Suppressor macrophage (primary cell): Measurements from ENCODE around the gene GPR18.
A peak's percentile ranks its signal among the peaks of the same experiment; 100 is the strongest.
"Not testable (repeated sequence)": the region's sequence is repeated elsewhere in the genome, so short reads cannot be mapped to it uniquely, and the experiment has no call there.

Experiments
- DNase-seq, 4 experiments: peaks; one replicate each; pipeline ENCODE4 v3.0.0-alpha.2; 2020 to 2022

Gene GPR18

GRCh38 chr13:99267927-99268326 lies 9.7 kb upstream of the GPR18 start:
- no peak for DNase-seq

DNA sequence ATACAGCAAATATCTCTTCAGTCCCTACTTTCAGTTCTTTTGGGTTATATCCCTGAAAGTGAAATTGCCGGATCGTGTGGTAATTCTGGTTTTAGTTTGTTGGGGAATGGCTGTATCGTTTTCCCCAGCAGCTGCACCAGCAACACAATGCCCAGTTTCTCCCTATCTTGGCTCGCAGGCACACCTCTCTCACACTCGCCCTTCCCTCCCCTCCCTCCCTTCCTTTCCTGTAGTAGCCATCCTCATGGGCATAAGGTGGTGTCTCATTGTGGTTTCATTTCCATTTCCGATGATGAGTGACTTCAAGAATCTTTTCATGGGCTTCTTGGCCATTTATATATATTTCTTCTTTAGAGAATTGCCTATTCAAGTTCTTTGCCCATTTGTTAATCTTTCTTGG lies 8.6 kb upstream of the GPR18 start:
- DNase-seq = no peak

- peak; percentile 36 to 76 (median 56) for DNase-seq
These were observed 7.7 kb upstream of the GPR18 start for GRCh38 chr13:99265821-99266426.

DNA sequence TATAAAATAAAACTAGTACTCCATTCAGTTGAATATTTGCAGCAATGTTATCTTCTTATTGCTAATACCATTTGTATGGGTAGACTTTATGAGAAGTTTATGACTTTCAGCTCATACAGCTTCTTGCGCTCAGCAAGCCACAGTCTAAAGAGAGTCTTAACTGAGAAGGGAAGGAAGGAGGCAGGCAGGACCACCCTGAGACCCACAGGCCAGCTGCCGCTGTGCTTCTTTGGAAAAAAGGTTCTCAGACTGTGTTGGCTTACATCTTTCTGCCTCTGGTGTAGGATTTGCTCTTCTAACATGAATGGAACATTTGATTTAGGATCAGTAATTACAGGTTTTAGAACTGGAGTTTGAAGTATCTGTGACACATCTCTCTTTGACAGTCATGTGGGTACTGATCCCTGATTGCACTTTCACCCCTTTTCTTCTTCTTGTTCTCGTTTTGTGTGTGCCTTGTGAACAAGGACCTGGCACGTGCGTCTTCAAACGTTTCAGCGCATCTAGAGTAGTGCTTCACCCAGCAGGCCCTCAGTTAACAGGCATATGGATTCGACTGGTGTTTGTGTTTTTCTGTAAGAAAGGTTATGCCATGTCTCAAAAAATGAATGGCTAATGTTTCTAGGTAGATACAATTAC lies 7.1 kb upstream of the GPR18 start:
- DNase-seq = no peak

DNA sequence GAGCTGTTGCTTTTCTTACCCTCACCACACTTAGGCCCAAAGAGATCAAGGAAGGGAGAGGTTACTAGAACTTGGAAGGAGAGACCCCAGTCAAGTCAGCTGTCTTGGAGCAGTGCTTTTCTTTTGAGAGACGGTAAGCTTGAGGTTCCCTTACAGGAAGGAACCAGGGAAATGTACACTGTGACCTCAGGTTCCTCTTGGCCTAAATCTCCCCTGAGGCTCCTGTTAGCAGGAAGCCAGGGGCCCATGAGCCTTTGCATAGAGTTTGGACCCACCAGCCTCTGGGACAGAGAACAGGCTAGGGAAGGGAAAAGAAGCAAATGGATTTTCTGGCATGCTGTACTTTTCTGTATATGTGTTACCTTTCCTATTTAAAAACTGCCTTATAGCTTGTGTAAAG lies 5.9 kb upstream of the GPR18 start:
- DNase-seq = no peak

DNA sequence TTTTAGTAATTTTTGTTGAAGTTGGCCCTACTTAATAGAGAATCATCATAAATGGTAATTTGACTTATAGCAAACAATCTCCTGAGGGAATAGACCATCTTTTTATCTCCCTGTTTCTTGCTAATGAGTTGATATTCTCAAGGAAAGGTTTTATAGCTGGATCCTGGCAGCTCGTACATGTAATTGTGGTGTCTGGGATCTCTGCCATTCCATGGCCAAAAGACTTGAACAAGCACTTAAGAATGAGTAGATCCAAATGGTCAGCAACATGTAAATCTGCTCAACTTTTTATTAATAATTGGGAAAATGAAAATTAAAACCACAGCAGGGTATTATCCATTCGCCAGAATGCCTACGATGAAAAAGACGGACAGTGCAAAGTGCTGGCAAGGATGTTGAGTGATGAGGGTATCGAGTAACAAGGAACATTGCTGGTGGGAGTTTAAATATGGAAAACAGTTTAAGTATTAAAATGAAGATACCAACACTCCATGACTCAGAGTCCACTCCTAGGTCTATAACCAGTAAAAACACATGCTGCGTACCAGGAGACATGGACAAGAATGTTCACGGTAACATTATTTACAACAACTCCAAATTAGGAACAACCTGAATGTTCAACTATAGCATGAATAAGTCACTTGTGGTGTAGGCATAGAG lies 5.1 kb upstream of the GPR18 start:
- DNase-seq = no peak

DNA sequence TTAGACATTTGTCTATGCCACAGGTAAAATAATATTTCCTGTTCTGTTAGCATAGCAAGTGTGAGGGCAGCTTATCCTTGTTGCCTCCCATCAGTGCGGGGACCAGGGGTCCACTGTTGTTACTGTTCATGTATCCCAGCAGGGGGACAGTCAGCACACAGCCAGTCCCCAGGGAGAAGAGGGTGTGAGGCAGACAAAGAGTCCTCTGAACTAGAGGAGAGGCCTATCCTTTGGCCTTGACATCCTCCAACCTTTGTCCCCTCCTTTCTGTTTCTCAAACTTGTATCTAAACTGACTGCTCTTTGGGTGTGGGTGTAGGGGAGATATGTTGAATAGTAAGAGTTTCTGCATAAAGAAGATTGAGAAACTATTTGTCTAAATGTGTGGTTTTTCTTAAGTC lies 2.9 kb upstream of the GPR18 start:
- DNase-seq = no peak

GRCh38 chr13:99260216-99260615 lies 2.0 kb upstream of the GPR18 start:
- no peak for DNase-seq

DNA sequence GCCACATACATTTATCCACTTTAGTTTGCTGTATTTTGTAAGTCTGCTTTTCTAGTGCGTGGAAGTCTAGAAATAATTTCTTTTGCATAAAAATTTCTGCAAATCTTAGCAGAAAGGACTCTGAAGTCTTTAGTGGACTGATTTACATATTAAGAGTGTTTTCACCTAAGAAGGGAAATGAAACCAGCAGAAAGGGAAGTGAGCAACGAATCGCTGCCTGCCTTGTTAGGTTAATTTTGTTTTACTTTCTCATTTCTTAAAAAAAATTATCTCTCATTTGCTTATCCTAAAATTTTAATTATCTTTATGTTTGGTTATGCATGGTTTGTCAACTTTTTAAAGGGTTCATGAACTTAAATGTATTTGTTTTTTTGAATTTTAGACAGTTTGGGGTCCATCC lies 767 bp upstream of the GPR18 start:
- peak; percentile 44 to 74 (median 61) for DNase-seq

DNA sequence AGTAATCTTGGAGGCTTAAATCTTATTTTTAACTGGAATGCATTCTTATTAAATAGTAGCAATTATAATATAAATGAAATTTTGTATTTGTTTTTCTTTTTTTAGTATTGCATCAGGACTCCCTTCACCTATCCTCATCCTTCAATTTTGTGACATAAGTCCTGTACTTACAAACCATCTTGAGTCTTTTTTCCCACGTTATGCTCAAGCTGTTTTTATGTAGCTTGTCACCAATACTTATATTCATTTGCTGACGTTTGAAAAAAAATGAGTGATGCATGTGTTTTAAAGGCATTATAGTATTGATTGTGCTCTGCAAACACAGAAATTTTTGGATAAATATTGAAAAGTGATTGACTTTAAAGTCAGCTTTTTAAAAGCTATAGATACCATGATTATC lies 888 bp downstream of the GPR18 start:
- DNase-seq = no peak

DNA sequence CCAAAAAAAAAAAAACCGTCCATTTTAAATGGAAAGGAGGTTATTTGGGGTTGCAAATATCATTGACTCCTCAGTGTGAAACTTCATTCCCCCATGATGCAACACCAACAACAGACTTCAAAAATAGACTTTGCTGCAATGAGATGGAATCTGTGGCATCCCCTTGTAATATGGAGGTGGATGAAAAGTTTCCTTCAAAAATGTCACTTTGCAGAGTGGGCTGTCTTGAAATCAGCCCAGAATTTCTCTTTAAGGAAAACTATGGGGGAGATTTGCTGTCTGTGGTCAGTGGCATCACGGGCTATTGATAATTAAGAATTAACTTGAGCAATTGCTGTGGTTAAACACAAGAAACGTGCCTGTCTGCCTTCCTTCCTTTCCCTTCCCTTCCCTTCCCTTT lies 1.5 kb downstream of the GPR18 start:
- DNase-seq = peak in 2 of 4 experiments; percentile 31 to 49

DNA sequence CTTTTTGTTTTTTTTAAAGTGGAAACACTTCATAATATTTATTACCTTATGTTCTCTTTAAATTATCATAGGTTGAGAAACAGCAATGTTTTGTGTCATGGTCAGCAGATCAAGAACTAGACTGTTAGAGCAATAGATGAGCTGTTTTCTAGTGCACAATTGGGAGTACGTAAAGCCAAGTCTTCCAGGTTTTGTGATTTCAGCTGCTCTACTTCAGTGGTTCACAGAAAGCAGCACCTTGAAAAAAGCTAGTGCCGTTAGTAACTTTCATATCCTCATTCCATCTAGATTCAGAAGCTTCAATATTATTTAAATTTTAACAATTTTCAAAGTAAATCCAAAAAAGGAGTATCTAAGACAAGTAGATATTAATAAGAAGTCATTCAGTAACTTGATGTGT lies 1.9 kb downstream of the GPR18 start:
- DNase-seq = no peak

GRCh38 chr13:99255271-99255670 lies 2.9 kb downstream of the GPR18 start:
- no peak for DNase-seq

- DNase-seq = no peak
These were observed 3.3 kb downstream of the GPR18 start for GRCh38 chr13:99254830-99255229.

- peak; percentile 48 to 66 (median 58) for DNase-seq
These were observed 6.3 kb downstream of the GPR18 start for GRCh38 chr13:99251921-99252320.

GRCh38 chr13:99250982-99251825 lies 7.0 kb downstream of the GPR18 start:
- DNase-seq = no peak

DNA sequence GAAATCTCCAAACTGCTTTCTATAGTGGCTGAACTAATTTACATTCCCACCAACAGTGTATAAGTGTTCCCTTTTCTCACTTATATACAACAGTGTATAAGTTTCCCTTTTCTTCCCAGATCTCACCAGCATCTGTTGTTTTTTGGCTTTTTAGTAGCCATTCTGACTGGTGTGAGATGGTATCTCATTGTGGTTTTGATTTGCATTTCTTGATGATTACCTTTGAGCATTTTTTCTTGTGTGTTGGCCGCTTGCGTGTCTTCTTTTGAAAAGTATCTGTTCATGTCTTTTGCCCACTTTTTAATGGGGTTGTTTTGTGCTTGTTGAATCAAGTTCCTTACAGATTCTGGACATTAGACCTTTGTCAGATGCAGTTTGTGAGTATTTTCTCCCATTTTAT lies 8.6 kb downstream of the GPR18 start:
- not testable (repeated sequence) for DNase-seq

DNA sequence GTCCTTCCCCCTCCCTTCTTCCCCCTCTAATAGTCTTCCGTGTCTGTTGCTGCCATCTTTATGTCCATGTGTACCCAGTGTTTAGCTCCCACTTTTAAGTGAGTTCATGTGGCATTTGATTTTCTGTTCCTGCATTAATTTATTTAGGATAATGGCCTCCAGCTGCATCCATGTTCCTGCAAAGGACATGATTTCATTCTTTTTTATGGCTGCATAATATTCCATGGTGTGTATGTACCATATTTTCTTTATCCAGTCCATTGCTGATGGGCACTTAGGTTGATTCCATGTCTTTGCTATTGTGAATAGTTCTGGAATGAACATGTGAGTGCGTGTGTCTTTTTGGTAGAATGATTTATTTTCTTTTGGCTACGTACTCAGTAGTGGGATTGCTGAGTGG lies 9.0 kb downstream of the GPR18 start:
- DNase-seq = not testable (repeated sequence)

- no peak for DNase-seq
These were observed 12.1 kb downstream of the GPR18 start for GRCh38 chr13:99246100-99246499.

- no peak for DNase-seq
These were observed 20.1 kb downstream of the GPR18 start for GRCh38 chr13:99237981-99238662.

DNA sequence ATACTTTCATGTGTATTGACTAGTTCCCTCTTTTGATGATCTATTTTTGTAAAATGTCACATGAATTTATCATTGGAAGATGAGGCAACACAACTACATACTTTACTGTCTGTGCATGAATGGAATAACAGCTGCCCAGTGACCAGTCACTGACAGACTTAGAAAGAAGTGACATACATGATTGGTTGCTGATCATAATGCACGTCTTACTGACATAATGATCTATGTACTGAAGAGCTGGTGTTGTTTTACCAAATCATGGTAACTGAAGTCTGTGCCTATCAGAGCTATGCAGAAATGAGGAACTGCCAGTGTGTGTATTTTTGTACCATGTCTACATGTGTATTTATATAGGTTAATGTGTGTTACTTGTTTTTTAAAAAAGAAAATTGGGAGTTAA lies 26.5 kb downstream of the GPR18 start:
- peak; percentile 59 to 95 (median 82) for DNase-seq

GRCh38 chr13:99230991-99231390 lies 27.2 kb downstream of the GPR18 start:
- DNase-seq = no peak

- DNase-seq = not testable (repeated sequence)
These were observed 27.6 kb downstream of the GPR18 start for GRCh38 chr13:99230588-99230987.
